GM21360 (cell line): Measurements from ENCODE around the gene KLHL29.
"Not testable (repeated sequence)": the region's sequence is repeated elsewhere in the genome, so short reads cannot be mapped to it uniquely, and the experiment has no call there.

Experiments
- ATAC-seq: cut with Tn5 transposase; IDR thresholded peaks from one replicate; pipeline ENCODE4 v1.9.1; 2021; ENCODE audit warnings: mild to moderate bottlenecking, moderate library complexity; ENCODE audit not compliant: unreplicated experiment

Gene KLHL29

GRCh38 chr2:23698721-23699579 is 314.0 kb downstream of the KLHL29 start:
- no peak for ATAC-seq

- no peak for ATAC-seq
Measured at GRCh38 chr2:23699580-23699925, 314.6 kb downstream of the KLHL29 start.

DNA sequence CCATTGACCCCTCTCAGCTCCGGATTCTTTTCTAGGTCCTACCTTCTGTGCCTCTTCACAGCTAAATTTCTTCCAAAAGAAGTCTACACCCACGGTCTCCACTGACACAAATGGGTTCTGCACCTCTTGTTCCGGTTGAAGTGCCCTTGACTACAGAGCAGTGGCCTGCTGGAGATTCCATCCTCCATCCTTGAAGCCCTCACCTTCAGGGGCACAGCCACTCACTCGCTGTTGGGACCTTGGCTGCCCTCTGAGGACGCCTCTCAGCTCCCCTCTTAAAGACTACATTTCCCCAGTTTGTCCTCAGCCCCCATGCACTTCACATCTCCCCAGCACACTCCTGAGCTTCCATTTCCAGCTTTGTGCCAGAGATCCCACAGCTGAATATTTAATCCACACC is 315.6 kb downstream of the KLHL29 start:
- ATAC-seq = no peak

DNA sequence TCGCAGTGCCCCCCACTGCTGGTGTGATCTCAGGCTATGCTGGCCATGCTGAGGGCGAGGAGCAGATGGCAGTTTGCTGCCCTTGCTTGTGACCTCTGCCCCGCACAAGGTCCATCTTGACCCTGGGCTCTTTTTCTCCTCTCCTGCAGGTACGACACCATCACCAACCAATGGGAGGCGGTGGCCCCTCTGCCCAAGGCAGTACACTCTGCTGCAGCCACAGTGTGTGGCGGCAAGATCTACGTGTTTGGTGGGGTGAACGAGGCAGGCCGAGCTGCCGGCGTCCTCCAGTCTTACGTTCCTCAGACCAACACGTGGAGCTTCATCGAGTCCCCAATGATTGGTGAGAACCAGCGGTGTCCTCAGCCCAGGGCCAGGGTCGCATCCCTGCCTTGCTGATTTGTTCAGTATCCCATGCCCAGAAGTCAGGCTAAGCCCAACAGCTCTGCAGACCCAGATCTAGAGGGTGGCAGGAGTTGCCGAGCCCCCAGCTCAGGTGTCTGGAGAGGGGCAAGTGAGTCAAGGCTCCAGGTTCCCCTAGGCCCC is 318.1 kb downstream of the KLHL29 start:
- ATAC-seq = no peak

DNA sequence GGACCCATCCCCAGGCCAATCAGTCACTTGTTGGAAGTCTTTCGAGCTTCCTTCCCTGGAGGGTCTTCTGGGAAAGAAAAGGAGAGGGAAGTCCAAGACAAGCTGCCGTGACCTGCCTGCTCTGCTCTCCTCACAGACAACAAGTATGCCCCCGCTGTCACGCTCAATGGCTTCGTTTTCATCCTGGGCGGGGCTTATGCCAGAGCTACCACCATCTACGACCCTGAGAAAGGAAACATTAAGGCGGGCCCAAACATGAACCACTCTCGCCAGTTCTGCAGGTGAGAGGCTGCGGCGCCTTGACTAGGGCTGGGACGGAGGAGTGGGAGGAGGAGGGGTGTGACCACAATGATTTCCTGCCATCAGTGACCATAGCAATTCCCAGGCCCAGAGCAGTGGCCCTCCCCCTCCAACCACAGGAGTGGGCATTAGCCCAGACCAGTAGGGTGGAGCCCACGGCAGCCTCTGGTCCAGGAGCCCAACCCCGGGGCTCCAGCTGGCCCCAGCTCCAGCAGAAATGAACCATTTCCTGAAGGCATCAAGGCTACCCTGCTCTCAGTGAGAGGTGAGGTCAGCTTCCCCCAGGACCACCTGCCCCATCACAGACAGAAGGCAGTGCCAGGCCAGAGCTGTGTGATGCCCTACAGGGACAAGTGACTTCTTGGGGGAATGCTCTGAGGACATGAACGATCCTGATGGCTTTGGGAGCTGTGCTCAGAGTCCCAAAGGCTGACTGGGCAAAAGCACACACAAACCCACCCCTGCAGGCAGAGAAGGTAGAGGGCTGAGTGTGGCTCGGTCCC is 318.8 kb downstream of the KLHL29 start:
- no peak for ATAC-seq

DNA sequence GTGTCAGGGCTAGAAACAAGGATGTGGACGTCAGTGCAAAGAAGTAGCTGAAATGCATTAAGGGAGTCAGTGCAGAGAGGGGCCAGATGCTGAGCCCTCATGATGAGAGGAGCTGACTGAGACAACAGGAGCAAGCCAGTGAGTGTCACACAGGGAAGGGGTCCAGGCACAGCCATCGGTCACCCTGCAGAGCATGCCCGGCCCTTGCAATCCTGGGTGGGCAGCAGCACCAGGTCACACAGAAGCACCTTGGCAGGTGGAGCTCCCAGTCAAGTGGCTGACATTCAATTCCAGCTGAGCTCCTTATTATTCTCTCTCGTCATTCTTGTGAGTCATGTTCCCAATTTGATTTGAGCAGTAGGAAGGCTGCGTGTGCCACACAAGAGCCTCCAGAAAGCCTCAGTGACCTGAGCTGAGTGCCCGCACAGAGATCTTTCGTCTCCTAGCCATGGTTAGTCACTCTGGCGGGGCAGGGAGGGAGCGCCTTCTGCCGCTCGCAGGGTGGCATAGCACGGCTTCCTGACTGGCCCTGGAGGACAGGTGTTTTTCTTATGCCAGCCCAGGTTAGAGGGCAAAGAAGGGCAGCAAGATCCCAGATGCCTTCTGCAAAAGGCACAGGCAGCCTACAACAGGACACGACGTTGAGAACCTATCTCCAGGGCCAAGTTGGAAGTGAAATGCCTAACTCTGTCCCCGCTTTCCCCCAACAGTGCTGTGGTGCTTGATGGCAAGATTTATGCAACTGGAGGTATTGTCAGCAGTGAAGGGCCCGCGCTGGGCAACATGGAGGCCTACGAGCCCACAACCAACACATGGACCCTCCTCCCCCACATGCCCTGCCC is 321.0 kb downstream of the KLHL29 start:
- ATAC-seq = no peak

DNA sequence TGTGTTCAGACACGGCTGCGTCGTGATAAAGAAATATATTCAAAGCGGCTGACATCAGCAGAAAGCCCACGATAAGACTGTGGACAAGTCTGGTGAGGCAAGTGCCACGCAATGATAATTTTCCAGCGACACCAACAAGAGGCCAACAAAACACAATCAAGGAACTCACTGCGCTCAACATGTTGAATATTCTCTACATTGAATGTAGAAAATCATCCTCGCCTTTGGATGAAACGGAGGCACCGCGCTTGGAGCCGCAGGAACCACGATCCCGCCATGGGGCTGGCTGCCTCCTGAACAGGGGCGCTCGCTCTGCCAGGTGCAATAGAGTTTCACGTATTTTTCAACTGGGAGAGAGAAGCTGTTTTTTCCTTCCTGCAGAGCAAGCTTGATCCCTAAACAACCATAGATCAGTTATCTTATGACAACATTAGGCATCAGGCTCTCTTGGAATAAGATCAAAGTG is 321.7 kb downstream of the KLHL29 start:
- ATAC-seq = no peak

GRCh38 chr2:23707096-23707495 is 322.1 kb downstream of the KLHL29 start:
- ATAC-seq = no peak

- no peak for ATAC-seq
Measured at GRCh38 chr2:23708771-23709170, 323.8 kb downstream of the KLHL29 start.

GRCh38 chr2:23709311-23709710 is 324.3 kb downstream of the KLHL29 start:
- no peak for ATAC-seq

- no peak for ATAC-seq
Measured at GRCh38 chr2:23711979-23712755, 327.2 kb downstream of the KLHL29 start.

DNA sequence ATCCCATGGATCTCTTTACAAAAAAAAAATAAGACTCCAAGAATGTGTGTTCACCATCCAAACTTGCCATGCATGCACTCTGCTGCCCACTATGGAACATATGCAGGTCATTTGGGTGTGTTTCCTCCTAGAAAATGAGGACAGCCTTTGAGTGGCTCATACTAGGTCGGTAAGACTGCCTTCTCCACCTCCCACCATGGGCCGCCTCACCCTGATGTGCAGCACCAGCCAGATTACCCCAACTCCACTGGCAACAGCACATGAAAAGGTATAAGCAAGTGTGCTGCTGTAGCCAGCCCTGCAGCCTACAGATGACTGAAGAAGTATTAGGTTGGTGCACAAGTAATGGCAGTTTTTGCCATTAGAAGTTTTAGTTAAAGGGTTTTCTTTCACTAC is 327.8 kb downstream of the KLHL29 start:
- ATAC-seq = no peak

DNA sequence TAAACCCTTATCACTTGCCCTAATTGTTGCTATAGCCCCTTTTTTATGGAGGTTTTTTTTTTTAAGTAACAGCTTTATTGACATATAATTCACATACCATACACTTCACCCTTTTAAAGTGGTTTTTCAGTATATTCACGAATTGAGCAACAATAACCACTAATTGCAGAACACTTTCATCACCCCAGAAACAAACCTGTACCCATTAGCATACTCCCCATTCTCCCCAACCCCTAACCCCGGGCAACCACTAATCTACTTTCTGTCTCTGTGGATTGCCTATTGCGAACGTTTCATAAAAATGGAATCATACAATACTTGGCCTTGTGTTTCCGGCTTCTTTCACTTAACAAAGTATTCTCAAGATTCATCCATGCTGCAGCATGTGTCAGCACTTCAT is 328.4 kb downstream of the KLHL29 start:
- ATAC-seq = no peak

DNA sequence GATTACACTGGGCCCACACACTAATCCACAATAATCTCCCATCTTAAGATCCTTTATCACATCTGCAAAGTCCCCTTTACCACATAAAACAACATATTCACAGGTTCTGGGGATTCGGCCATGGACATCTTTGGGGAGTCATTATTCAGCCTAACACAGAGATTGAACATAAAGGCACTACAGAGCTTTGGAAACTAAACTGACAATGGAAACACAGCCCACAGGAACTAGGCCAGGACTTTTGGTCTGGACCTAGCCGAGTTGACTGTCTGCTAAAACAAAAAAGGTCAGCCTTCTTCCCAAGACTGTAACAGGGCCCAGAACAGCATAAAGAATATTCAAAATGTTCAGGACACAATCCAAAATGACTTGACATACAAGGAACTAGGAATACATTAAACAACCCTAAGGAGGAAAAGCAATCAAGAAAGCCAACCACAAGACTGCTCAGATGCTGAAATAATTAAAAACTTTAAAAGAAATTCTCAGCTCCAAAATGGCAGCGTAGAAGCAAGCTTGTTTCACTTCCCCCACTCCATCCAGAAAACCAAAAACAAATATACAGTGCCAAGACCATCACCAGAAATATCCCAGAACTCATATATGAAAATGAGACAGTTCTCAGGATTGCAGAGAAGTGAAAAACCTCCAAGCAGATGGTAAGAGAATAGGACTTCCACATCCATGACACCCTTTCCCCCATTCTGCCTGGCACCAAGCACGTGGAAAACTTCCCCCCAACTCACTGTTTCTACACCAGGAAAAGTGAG is 334.1 kb downstream of the KLHL29 start:
- ATAC-seq = no peak

GRCh38 chr2:23719716-23720115 is 334.7 kb downstream of the KLHL29 start:
- no peak for ATAC-seq

DNA sequence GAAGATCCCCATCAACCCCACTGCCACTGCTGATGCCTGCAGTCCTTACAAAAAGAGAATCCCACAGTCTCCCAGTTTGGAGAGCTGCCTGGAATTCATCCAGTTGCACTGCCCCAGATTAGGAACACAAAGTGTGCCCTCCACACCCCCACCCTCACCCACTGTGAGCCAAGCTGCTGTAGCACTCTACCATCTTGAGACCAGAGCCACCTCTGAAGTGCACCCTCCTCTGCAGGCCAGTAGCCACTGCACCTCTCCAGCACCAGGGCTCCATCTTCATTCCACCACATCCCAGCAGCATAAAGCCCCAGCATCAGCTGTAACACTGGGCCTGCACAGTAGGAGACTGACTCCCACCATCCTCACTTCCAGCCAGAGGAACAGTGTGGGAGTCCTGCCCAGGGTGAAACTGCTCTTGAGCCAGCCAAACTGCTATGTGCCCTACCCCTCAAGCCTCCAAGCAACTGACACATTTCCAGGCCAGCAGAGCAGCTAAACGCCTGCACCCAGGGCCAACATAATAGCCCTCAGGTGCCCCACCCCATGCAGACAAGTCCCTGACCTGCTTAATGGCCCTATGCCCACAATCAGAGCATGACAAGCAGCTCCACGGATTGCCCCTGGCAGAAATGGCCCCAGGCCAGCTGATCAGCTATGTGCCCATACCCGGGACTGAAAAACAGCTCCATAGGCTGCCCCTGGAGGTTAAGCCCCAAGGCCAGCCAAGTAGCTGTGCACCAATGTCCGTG is 335.9 kb downstream of the KLHL29 start:
- no peak for ATAC-seq

- no peak for ATAC-seq
Measured at GRCh38 chr2:23721454-23721826, 336.5 kb downstream of the KLHL29 start.

DNA sequence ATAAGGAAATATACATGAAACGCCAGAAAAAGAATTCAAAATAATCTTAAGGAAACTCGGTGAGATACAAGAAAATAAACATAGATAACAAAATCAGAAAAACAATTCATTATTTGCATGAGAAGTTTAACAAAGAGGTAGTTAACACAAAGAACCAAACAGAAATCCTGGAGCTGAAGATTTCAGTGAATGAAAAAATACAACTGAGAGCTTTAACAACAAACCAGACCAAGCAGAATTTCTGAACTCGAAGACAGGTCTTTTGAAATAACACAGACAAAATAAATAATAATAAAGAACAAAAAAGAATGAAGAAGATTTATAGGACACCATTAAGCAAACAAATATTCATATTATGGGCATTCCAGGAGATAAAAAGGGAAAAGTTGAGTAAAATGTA is 337.3 kb downstream of the KLHL29 start:
- no peak for ATAC-seq

GRCh38 chr2:23723029-23723428 is 338.1 kb downstream of the KLHL29 start:
- ATAC-seq = not testable (repeated sequence)
